AG04450 (cell line): Measurements from ENCODE around the gene ARMC8. TPM values are rescaled to one million over a fixed set of nuclear protein-coding genes. Genes with fewer than 3 reads are reported as not detected.

ENCODE experiments used
- CTCF ChIA-PET: fragments of 300-600, 350-600 bp; formaldehyde crosslinking; extraction: SDS; loops from one replicate; lab custom pipeline; 2022; ENCODE audit warnings: antibody characterized with exemption, inconsistent platforms; lab: Charles Lee
- POLR2A ChIA-PET: fragments of 350-600 bp; formaldehyde crosslinking; extraction: SDS; loops from one replicate; lab custom pipeline; 2021; ENCODE audit warnings: antibody characterized with exemption, inconsistent platforms; lab: Yijun Ruan, JAX
- DNase-seq: peaks from one replicate; pipeline ENCODE4 v3.0.0-alpha.2; 2011; ENCODE audit warnings: low read depth, low spot score
- H3K27ac ChIP-seq: one replicate; pipeline ENCODE4 v1.5.1; 2012; ENCODE audit warnings: low read depth, low read length, control low read depth
- H3K27me3 ChIP-seq: one replicate; pipeline ENCODE4 v1.6.0; 2012; ENCODE audit warnings: low read length; ENCODE audit not compliant: control insufficient read depth, insufficient read depth
- H3K4me3 ChIP-seq: 2 replicates; pipeline ENCODE4 v1.5.1; 2011; ENCODE audit warnings: mild to moderate bottlenecking, low read depth, low read length, control low read depth
- H3K9me3 ChIP-seq: 2 replicates; pipeline ENCODE4 v1.5.1; 2012; ENCODE audit warnings: low read length; ENCODE audit not compliant: control insufficient read depth, insufficient read depth
- polyA plus RNA-seq: library from polyadenylated mRNA; depleted of rRNA; stranded (reverse); fragments of >200 nt; gene quantifications from 2 replicates; pipeline ENCODE4 v1.2.3, GENCODE V29; 2011
- TF ChIP-seq, protein P1 (sequence below): IDR thresholded peaks from 2 replicates; pipeline ENCODE4 v1.5.1; 2011; ENCODE audit warnings: low read depth, low read length, control low read depth, inconsistent platforms

ARMC8 gene
- polyA plus RNA-seq, 1 experiment, result 61.2 TPM

- peaks cover 15% of the 10 kb centered on the region for H3K9me3 ChIP-seq
- no peak for DNase-seq
- peaks cover 12% of the 10 kb centered on the region for H3K27me3 ChIP-seq
- ChIA-PET POLR2A (no interaction called here), CTCF (no interaction called here)
- TF ChIP-seq, protein P1, sequence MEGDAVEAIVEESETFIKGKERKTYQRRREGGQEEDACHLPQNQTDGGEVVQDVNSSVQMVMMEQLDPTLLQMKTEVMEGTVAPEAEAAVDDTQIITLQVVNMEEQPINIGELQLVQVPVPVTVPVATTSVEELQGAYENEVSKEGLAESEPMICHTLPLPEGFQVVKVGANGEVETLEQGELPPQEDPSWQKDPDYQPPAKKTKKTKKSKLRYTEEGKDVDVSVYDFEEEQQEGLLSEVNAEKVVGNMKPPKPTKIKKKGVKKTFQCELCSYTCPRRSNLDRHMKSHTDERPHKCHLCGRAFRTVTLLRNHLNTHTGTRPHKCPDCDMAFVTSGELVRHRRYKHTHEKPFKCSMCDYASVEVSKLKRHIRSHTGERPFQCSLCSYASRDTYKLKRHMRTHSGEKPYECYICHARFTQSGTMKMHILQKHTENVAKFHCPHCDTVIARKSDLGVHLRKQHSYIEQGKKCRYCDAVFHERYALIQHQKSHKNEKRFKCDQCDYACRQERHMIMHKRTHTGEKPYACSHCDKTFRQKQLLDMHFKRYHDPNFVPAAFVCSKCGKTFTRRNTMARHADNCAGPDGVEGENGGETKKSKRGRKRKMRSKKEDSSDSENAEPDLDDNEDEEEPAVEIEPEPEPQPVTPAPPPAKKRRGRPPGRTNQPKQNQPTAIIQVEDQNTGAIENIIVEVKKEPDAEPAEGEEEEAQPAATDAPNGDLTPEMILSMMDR, result no peak
- H3K27ac ChIP-seq, result no peak overlapping the region
- no peak overlapping the region for H3K4me3 ChIP-seq
Observed at GRCh38 chr3:138310494-138310893, 123.4 kb downstream of the ARMC8 start.

- H3K27ac ChIP-seq, result no peak overlapping the region
- peaks cover 2% of the 10 kb centered on the region; the same call in 1 of the 2 replicates for H3K9me3 ChIP-seq
- ChIA-PET POLR2A (no interaction called here), CTCF (interaction anchor here (0.6 to 1.4 kb wide), 2 partner anchors 14 to 16 kb away, joined by 3 read pairs; no protein-coding TSS in a partner anchor)
- TF ChIP-seq, protein P1, result no peak
- no peak overlapping the region for H3K4me3 ChIP-seq
- H3K27me3 ChIP-seq, result peaks cover 32% of the 10 kb centered on the region
- no peak for DNase-seq
Observed at GRCh38 chr3:138314751-138315150, 127.7 kb downstream of the ARMC8 start.

GRCh38 chr3:138317687-138318086 is 130.6 kb downstream of the ARMC8 start:
- ChIA-PET POLR2A (no interaction called here), CTCF (interaction anchor here (1.0 kb wide), 1 partner anchor 11 kb away, joined by 3 read pairs; no protein-coding TSS in a partner anchor)
- TF ChIP-seq, protein P1, result no peak
- Histone ChIP-seq H3K27ac (no peak overlapping the region), H3K4me3 (no peak overlapping the region), H3K27me3 (peaks cover 32% of the 10 kb centered on the region), H3K9me3 (no peaks in the 10 kb centered on the region)
- no peak for DNase-seq

- Histone ChIP-seq H3K4me3 (no peak overlapping the region), H3K27ac (no peak overlapping the region), H3K9me3 (no peaks in the 10 kb centered on the region), H3K27me3 (peaks cover 20% of the 10 kb centered on the region)
- TF ChIP-seq, protein P1, result no peak
- POLR2A ChIA-PET, result no interaction called here
- CTCF ChIA-PET, result no interaction called here
- no peak for DNase-seq
Observed at GRCh38 chr3:138323971-138324370, 136.9 kb downstream of the ARMC8 start.

DNA sequence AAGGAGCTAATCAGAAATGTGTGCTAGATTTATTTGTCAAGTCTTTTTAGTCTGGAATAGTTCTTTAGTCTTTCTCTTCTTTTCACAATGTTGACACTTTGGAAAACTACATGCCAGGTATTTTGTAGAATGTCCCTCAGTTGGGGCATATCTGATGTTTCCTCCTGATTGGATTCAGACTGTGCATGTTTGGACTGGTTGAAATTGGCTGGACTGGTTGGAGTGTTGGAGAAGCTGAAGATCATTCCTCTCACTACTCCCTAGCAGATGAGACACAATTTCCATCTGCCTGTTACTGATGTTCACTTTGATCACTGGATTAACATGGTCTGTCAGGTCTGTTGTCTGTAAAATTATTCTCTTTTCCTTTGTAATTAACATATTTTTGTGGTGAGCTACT is 138.9 kb downstream of the ARMC8 start:
- POLR2A ChIA-PET, result interaction anchor here (0.8 kb wide), 1 partner anchor 151 kb away, joined by 3 read pairs; the partner anchor contains the start of gene DBR1
- CTCF ChIA-PET, result interaction anchor here (0.7 to 1.0 kb wide), 2 partner anchors 89 to 597 kb away, joined by 5 to 10 read pairs; no protein-coding TSS in a partner anchor
- H3K27me3 ChIP-seq, result peaks cover 12% of the 10 kb centered on the region
- no peak overlapping the region for H3K27ac ChIP-seq
- TF ChIP-seq, protein P1, result no peak
- H3K9me3 ChIP-seq, result no peaks in the 10 kb centered on the region; the same call in 1 of the 2 replicates
- no peak for DNase-seq
- H3K4me3 ChIP-seq, result no peak overlapping the region
